ENCODE results near the gene TLX1.

TLX1 gene

DNA sequence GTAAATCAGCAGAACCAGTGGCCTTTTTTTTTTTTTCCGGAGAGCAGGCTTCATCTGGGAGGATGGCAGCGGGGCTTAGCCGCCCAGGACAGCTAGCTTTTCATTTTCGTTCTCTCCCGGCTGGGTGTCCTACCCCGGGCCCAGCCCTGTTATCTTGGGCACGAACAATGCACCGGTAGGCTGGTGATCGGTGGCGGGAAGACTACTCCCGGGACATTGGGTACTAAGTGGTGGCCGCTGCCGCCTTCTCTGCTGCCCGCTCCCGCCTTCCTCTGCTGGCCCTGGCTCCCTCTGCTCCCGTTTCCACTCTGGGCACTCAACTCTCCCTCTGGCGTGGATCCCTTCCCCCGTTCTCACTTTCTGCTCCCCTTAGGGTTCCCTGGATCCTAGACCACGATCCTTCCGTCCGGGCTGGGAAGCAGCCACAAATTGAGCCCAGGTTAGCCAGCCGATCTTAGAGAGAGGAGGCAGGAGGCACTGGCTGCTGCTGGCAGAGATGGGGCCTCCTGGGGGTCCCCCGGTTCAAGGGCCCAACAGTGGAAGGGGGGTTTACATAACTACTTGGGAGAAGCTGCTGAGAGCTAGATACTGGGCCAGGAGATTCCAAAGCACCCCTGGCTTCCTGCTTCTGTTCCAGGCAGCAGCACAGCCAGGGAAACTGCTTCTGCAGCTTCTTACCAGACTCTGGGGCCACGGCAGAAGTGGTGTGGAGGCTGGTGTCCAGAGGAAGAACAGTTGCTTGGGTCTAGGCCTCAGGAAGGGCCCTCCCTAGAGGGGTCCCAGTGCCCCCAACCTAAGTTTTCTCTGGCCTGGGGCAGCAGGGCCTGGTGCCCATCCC lies 1.8 kb downstream of the TLX1 start:
- Histone ChIP-seq H3K79me2 (ENCODE audit: low read length) (no peaks in the 10 kb centered on the region), H3K27ac (ENCODE audit: low read length) (no peak overlapping the region), H3K36me3 (replicated peaks; ENCODE audit: low read depth, low read length) (no peaks in the 10 kb centered on the region), H3K27me3 (ENCODE audit: low read depth, low read length) (no peaks in the 10 kb centered on the region), H2AFZ (ENCODE audit: low read depth, low read length) (no peak overlapping the region), H3K4me3 (ENCODE audit: low read length) (no peak overlapping the region), H4K20me1 (ENCODE audit: insufficient read depth, low read length) (no peaks in the 10 kb centered on the region), H3K9ac (ENCODE audit: low read length) (no peak overlapping the region), H3K4me1 (ENCODE audit: low read length) (no peaks in the 10 kb centered on the region), H3K4me2 (ENCODE audit: low read length) (no peak overlapping the region), H3K9me3 (ENCODE audit: insufficient read depth, low read length) (no peaks in the 10 kb centered on the region)
- TF ChIP-seq, protein P1, sequence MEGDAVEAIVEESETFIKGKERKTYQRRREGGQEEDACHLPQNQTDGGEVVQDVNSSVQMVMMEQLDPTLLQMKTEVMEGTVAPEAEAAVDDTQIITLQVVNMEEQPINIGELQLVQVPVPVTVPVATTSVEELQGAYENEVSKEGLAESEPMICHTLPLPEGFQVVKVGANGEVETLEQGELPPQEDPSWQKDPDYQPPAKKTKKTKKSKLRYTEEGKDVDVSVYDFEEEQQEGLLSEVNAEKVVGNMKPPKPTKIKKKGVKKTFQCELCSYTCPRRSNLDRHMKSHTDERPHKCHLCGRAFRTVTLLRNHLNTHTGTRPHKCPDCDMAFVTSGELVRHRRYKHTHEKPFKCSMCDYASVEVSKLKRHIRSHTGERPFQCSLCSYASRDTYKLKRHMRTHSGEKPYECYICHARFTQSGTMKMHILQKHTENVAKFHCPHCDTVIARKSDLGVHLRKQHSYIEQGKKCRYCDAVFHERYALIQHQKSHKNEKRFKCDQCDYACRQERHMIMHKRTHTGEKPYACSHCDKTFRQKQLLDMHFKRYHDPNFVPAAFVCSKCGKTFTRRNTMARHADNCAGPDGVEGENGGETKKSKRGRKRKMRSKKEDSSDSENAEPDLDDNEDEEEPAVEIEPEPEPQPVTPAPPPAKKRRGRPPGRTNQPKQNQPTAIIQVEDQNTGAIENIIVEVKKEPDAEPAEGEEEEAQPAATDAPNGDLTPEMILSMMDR (IDR thresholded peaks at IDR 0.05; ENCODE audit: low read depth, low read length): no peak
- no peak for TF ChIP-seq EZH2phosphoT487 (IDR thresholded peaks at IDR 0.05; ENCODE audit: low read depth)

DNA sequence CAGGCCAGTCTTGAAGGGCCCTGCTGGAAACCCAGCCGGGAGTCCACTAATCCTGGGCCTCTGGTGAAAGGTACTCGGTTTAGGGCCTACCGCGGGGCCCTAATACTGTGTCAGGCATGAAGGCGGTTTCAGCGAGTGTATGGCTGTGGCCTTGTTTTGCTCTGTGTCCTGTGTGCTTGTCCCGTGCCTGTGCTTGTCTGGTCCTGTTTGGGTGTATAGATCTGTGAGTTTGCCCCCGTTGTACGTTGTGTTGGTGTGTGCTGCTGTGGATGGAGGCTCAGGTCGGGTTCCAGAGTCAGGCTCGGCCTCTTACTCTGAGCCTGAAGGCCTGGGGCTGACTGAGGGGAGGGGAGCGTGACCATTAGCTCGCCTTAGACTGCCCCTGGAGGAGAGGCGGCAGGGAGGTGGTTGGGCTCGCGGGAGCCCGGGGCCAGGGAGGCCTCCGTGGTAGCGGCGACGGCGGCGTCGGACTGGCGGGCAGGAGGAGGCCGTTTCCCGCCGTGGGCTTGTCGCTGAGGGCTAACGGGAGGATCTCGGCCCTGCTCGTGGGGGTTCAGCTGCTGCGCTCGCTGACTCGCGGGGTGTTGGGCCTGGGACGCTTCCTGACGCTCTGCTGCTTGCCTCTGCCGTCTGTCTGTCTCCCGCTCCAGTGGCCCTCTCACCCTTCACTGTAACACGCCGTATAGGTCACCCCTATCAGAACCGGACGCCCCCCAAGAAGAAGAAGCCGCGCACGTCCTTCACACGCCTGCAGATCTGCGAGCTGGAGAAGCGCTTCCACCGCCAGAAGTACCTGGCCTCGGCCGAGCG lies 2.6 kb downstream of the TLX1 start:
- no peak overlapping the region for H2AFZ ChIP-seq (ENCODE audit: low read depth, low read length)
- H3K27me3 ChIP-seq (ENCODE audit: low read depth, low read length): no peaks in the 10 kb centered on the region
- H4K20me1 ChIP-seq (ENCODE audit: insufficient read depth, low read length): no peaks in the 10 kb centered on the region
- no peaks in the 10 kb centered on the region for H3K79me2 ChIP-seq (ENCODE audit: low read length)
- H3K9ac ChIP-seq (ENCODE audit: low read length): no peak overlapping the region
- no peak for TF ChIP-seq EZH2phosphoT487 (IDR thresholded peaks at IDR 0.05; ENCODE audit: low read depth)
- TF ChIP-seq, protein P1 (IDR thresholded peaks at IDR 0.05; ENCODE audit: low read depth, low read length): no peak
- no peak overlapping the region for H3K4me3 ChIP-seq (ENCODE audit: low read length)
- H3K27ac ChIP-seq (ENCODE audit: low read length): no peak overlapping the region
- H3K36me3 ChIP-seq (replicated peaks; ENCODE audit: low read depth, low read length): no peaks in the 10 kb centered on the region
- H3K9me3 ChIP-seq (ENCODE audit: insufficient read depth, low read length): no peaks in the 10 kb centered on the region
- no peak overlapping the region for H3K4me2 ChIP-seq (ENCODE audit: low read length)
- no peaks in the 10 kb centered on the region for H3K4me1 ChIP-seq (ENCODE audit: low read length)

DNA sequence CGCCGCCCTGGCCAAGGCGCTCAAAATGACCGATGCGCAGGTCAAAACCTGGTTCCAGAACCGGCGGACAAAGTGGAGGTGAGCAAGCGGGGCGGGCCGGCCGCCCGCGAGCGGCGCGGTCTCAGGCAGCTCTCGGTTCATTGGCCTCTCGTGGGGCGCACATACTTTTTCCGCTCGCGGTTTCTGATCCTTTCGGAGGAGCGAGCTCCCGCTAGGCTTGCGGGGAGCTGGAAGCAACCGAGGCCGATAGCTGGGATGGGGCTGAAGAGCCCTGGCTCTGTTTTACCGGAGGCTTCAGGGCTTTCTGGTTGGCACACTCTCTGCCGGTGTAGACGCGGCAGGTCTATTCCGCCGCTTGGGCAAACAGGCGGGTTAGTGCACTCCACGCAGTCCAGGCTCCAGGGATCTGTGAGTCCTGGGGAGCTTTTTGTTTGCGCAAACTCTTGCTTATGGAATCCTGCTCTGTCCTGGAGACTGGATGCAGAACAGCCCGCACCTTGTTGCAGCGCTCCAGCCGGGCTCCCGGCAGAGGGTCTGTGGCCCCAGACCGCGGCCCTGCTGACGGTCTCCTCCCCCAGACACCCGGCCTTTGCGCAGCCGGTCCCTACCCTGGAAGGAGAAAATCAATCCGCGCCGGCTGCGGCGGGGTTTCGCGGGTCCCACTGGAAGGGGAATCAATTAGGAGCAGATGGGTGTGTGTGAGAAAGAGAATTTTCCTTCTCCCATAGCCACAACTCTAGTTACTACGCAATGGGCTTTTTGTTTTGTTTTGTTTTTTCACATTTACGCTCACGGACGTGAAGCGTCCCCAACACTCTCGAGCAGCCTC lies 3.4 kb downstream of the TLX1 start:
- Histone ChIP-seq H3K9me3 (ENCODE audit: insufficient read depth, low read length) (no peaks in the 10 kb centered on the region), H3K4me1 (ENCODE audit: low read length) (no peaks in the 10 kb centered on the region), H2AFZ (ENCODE audit: low read depth, low read length) (no peak overlapping the region), H3K27me3 (ENCODE audit: low read depth, low read length) (no peaks in the 10 kb centered on the region), H4K20me1 (ENCODE audit: insufficient read depth, low read length) (no peaks in the 10 kb centered on the region), H3K4me3 (ENCODE audit: low read length) (no peak overlapping the region), H3K36me3 (replicated peaks; ENCODE audit: low read depth, low read length) (no peaks in the 10 kb centered on the region), H3K9ac (ENCODE audit: low read length) (no peak overlapping the region), H3K4me2 (ENCODE audit: low read length) (no peak overlapping the region), H3K79me2 (ENCODE audit: low read length) (no peaks in the 10 kb centered on the region), H3K27ac (ENCODE audit: low read length) (no peak overlapping the region)
- TF ChIP-seq EZH2phosphoT487 (IDR thresholded peaks at IDR 0.05; ENCODE audit: low read depth): no peak

DNA sequence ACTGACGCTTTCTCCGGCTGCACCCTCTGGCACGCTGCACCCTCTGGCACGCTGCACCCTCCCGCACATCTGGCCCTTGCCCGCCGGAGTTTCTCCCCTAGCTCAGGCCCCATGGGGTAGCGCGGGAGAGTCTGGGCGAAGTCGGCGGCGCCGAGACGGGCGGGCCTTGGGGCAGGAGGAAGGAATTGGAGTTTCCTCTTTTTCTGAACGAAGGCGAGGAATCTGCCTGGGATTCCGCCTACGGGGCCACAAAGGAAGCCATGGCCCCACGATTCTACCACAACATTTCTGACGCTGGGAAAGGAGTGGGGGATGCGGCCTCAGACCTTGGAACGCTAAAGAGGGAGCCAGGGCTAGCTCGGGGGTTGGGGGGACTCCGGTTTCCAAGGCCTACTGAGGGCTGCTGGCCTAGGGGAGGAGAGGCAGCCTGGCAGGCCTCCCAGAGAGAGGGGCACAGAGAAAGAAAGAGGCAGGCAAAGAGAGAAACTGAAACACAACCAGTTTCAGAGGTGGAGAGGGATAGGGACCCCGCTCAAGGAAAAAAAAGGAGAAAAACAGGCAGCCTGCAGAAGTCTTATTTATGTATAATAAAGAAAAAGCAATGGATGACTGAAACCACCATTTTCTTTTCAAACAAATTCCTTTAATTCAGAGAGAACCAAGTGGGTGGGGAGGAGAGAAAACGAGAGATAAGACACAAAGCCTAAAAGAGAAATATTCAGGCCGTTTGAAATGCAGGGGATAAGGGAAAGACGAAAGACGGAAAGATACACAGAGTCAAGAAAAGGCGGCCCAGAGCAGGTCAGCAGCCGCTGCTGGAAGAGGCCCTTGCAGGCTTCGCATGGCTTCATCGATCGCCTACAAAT lies 4.3 kb downstream of the TLX1 start:
- Histone ChIP-seq H2AFZ (ENCODE audit: low read depth, low read length) (no peak overlapping the region), H3K9me3 (ENCODE audit: insufficient read depth, low read length) (no peaks in the 10 kb centered on the region), H3K27ac (ENCODE audit: low read length) (no peak overlapping the region), H4K20me1 (ENCODE audit: insufficient read depth, low read length) (no peaks in the 10 kb centered on the region), H3K4me1 (ENCODE audit: low read length) (no peaks in the 10 kb centered on the region), H3K4me3 (ENCODE audit: low read length) (no peak overlapping the region), H3K36me3 (replicated peaks; ENCODE audit: low read depth, low read length) (no peaks in the 10 kb centered on the region), H3K27me3 (ENCODE audit: low read depth, low read length) (no peaks in the 10 kb centered on the region), H3K4me2 (ENCODE audit: low read length) (no peak overlapping the region), H3K9ac (ENCODE audit: low read length) (no peak overlapping the region), H3K79me2 (ENCODE audit: low read length) (no peaks in the 10 kb centered on the region)
- TF ChIP-seq, protein P1 (IDR thresholded peaks at IDR 0.05; ENCODE audit: low read depth, low read length): no peak
- TF ChIP-seq EZH2phosphoT487 (IDR thresholded peaks at IDR 0.05; ENCODE audit: low read depth): no peak

Data from OCI-LY3 (cell line).